ENCODE results near the gene ASPSCR1. TPM values are rescaled to one million over a fixed set of nuclear protein-coding genes. Genes with fewer than 3 reads are reported as not detected.

The ASPSCR1 gene
- total and polyA plus RNA-seq, 9 of the 15 experiments (the other 6 are each of a cell fraction or from before 2014, with no cell fraction given) = 0.90 to 36.9 (median 11.6) TPM

DNA sequence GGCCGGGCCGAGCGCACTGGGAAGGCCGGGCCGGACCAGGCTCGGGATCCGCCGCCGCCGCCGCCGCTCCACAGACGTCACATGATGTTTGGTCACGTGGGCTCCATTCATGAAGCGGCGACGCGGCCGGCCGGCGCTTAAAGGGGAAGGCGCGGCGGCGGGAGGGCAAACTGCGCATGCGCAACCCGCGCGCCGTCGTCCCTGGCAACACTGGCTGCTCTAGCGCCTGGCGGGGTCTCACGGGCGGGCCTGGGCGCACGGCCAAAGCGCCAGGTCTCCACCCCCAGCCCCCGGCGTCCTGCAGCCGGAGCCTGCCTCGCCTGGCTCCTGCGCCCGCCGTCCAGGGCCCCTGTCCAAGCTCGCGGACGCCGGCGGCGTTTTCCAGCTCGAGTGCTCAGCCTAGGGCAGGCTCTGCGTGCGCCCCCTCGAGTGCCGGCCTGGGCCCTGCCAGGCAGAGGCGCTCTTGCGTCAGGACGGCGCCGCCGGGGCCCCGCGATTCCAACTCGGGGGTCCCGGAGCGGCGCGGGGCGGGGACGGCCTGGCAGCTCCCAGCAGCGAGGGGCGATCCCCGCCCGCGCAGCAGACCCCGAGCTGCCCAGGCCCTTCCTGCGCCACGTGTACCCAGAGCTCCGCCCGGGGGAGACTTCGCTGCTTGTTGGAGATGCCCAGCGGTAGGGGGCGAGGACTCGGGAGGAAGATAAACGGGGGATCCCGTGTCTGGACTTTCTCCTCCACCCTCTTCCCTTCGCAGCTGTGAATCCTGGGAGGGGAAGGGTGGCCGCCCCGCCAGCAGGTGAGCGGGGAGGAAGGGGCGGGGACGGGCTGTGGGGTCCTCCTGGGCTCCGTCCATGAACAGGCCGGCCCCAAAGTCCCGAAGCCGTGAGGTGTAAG, 49.5 kb upstream of the ASPSCR1 start, which contains the start of gene MAFG (continued):
- TF ChIP-seq MAX (CRISPR knock-in tag; IDR thresholded peaks at IDR 0.05) (peak; percentile 45; the same call in 1 of the 2 replicates), CEBPG (CRISPR knock-in tag; IDR thresholded peaks at IDR 0.05) (peak; percentile 78), CEBPG (tag; conservative IDR thresholded peaks at IDR 0.05 in 1 of 2, IDR thresholded peaks at IDR 0.05 in 1 of 2) (peak in 1 of 2 experiments; percentile 26; a peak in 1 of 4 replicates), CREM (IDR thresholded peaks at IDR 0.05; ENCODE audit: low read depth) (peak; percentile 92), ZNF324 (CRISPR knock-in tag; IDR thresholded peaks at IDR 0.05) (no peak), ZNF24 (IDR thresholded peaks at IDR 0.05) (no peak), HNRNPLL (IDR thresholded peaks at IDR 0.05; ENCODE audit: low read depth, low read length, poor library complexity, severe bottlenecking) (peak; percentile 17), ZNF384 (IDR thresholded peaks at IDR 0.05; ENCODE audit: low read depth, low read length) (no peak), ETV6 (IDR thresholded peaks at IDR 0.05; ENCODE audit: borderline replicate concordance in 1 of 2, low read depth in 2 of 2, low read length in 1 of 2) (no peak), ETV6 (CRISPR knock-in tag; IDR thresholded peaks at IDR 0.05; ENCODE audit: borderline replicate concordance) (0 out of 2 replicates have a peak, but pooled peaks have one; percentile 55), ZBTB8A (IDR thresholded peaks at IDR 0.05; ENCODE audit: partially characterized antibody) (no peak), ZNF717 (CRISPR knock-in tag; IDR thresholded peaks at IDR 0.05) (no peak), ZNF224 (CRISPR knock-in tag; IDR thresholded peaks at IDR 0.05) (0 out of 2 replicates have a peak, but pooled peaks have one; percentile 23), MNT (conservative IDR thresholded peaks at IDR 0.05) (peak; percentile 78 to 89), ZSCAN29 (IDR thresholded peaks at IDR 0.05) (no peak), MYBL2 (IDR thresholded peaks at IDR 0.05; ENCODE audit: low read depth) (no peak), MYBL2 (CRISPR knock-in tag; IDR thresholded peaks at IDR 0.05; ENCODE audit: borderline replicate concordance) (no peak), PCBP2 (IDR thresholded peaks at IDR 0.05; ENCODE audit: low read depth, low read length, poor library complexity, severe bottlenecking) (no peak), HDAC1 (IDR thresholded peaks at IDR 0.05) (peak in 1 of 2 experiments; percentile 59; a peak in 1 of 4 replicates), RCOR1 (IDR thresholded peaks at IDR 0.05; ENCODE audit: borderline replicate concordance in 1 of 2, low read depth in 2 of 2, low read length in 2 of 2) (peak in 1 of 2 experiments; percentile 25; a peak in 1 of 4 replicates), HCFC1 (IDR thresholded peaks at IDR 0.05; ENCODE audit: low read depth, low read length) (peak; percentile 57), NELFE (IDR thresholded peaks at IDR 0.05; ENCODE audit: insufficient read depth, insufficient read length) (no peak)
- TF ChIP-seq, protein P1, sequence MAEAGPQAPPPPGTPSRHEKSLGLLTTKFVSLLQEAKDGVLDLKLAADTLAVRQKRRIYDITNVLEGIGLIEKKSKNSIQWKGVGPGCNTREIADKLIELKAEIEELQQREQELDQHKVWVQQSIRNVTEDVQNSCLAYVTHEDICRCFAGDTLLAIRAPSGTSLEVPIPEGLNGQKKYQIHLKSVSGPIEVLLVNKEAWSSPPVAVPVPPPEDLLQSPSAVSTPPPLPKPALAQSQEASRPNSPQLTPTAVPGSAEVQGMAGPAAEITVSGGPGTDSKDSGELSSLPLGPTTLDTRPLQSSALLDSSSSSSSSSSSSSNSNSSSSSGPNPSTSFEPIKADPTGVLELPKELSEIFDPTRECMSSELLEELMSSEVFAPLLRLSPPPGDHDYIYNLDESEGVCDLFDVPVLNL (CRISPR knock-in tag; IDR thresholded peaks at IDR 0.05; ENCODE audit: low read depth) = no peak; the same call in 1 of the 2 replicates
- TF ChIP-seq, protein P2, sequence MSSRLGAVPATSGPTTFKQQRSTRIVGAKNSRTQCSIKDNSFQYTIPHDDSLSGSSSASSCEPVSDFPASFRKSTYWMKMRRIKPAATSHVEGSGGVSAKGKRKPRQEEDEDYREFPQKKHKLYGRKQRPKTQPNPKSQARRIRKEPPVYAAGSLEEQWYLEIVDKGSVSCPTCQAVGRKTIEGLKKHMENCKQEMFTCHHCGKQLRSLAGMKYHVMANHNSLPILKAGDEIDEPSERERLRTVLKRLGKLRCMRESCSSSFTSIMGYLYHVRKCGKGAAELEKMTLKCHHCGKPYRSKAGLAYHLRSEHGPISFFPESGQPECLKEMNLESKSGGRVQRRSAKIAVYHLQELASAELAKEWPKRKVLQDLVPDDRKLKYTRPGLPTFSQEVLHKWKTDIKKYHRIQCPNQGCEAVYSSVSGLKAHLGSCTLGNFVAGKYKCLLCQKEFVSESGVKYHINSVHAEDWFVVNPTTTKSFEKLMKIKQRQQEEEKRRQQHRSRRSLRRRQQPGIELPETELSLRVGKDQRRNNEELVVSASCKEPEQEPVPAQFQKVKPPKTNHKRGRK (tag; IDR thresholded peaks at IDR 0.05) = no peak

All from K562 (cell line).